HG03439 (cell line): ENCODE measurements around the gene ASCL1.

ENCODE experiments used
- ATAC-seq: cut with Tn5 transposase; IDR thresholded peaks from one replicate; pipeline ENCODE4 v1.9.1; 2021; ENCODE audit warnings: mild to moderate bottlenecking, moderate library complexity; ENCODE audit not compliant: unreplicated experiment

The ASCL1 gene

GRCh38 chr12:102950950-102951619 is 6.4 kb upstream of the ASCL1 start:
- no peak for ATAC-seq

- ATAC-seq, result no peak
Observed at GRCh38 chr12:102951841-102952240, 5.6 kb upstream of the ASCL1 start.

DNA sequence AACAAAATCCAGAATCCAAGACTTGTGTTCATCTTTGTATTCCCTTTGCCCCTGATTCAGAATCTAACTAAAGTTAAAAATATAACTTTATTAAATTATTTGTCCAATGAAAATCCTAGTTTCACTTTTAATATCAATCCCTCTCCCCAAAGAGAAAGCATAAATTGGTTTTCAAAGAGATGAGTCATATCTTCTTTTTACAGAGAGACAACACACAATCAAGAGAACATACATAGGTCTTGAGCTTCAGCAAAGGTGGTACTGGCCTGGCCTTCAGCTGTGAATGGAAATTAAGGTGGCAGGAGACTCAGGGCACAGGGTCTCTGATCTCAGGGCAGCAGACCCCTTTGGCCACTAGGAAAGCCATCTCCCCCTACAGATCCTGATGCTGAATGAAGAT is 4.3 kb upstream of the ASCL1 start:
- no peak for ATAC-seq

DNA sequence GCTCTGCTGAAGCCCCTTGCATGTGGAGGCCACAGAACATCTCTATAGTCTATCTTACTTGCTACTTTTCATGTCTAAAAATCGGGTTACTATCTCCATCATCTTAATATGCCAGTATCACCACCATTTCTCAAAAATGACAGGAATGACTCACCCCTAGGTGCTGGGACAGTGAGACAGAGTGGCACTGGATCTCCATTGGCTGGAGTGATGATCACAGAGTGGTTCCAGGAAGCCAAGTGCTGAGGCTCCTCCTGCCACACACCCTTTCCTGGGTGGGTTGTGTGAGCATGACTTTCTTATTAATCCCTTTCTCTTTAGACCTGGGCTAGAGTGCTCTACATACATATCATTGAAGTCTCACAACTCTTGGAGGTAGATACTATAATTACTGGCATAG is 3.3 kb upstream of the ASCL1 start:
- ATAC-seq, result no peak

DNA sequence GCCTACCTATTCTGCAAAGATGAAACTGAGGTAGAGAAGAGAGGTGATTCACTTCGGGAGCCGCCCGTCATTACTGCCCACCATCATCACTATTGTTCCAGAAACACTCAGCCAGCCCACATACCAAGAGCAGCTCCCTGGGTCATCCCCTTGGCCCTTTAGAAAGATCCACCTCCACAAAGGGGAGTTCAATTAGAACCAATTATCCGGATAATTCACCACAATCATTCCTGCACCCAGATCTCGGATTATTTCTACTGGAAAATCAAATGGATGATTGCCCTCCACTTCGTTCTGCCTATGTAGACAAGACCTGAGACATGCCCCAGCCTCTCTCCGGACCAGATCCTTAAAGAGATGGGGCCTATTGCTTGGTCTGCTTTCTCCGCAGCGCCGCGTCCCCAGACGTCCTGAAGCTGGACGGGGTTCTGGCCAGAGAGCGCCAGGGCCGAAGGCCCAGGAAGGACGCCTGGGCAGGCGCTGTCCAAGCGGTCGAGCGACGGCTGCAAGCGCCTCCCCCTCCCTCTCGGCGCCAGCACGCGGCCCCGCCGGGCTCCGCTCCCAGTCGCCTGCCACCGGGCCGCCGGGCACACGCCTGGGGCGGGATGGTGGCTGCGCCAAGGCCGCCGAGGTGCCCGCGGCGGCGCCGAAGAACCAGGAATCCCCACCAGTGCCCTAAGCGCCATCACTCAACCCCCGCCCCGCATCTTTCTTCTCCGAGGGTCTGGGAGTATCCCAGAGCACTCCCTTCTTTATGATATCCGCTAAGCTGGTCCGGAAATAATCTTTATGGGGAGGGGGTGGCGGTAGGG is 1.3 kb upstream of the ASCL1 start:
- ATAC-seq, result no peak

GRCh38 chr12:102956738-102957327 is 641 bp upstream of the ASCL1 start:
- ATAC-seq, result no peak

DNA sequence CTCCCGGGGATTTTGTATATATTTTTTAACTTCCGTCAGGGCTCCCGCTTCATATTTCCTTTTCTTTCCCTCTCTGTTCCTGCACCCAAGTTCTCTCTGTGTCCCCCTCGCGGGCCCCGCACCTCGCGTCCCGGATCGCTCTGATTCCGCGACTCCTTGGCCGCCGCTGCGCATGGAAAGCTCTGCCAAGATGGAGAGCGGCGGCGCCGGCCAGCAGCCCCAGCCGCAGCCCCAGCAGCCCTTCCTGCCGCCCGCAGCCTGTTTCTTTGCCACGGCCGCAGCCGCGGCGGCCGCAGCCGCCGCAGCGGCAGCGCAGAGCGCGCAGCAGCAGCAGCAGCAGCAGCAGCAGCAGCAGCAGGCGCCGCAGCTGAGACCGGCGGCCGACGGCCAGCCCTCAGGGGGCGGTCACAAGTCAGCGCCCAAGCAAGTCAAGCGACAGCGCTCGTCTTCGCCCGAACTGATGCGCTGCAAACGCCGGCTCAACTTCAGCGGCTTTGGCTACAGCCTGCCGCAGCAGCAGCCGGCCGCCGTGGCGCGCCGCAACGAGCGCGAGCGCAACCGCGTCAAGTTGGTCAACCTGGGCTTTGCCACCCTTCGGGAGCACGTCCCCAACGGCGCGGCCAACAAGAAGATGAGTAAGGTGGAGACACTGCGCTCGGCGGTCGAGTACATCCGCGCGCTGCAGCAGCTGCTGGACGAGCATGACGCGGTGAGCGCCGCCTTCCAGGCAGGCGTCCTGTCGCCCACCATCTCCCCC is 777 bp downstream of the ASCL1 start:
- peak; percentile 71 for ATAC-seq

DNA sequence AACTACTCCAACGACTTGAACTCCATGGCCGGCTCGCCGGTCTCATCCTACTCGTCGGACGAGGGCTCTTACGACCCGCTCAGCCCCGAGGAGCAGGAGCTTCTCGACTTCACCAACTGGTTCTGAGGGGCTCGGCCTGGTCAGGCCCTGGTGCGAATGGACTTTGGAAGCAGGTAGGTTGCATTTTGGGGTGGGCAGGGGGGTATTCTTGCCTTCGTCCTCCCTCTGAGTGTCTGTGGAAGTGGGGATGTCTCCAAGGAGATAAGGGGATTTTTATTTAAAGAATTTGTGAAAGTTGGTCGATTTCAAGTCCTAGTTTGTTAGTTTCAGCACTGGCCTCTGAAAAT is 1.3 kb downstream of the ASCL1 start:
- ATAC-seq, result no peak

DNA sequence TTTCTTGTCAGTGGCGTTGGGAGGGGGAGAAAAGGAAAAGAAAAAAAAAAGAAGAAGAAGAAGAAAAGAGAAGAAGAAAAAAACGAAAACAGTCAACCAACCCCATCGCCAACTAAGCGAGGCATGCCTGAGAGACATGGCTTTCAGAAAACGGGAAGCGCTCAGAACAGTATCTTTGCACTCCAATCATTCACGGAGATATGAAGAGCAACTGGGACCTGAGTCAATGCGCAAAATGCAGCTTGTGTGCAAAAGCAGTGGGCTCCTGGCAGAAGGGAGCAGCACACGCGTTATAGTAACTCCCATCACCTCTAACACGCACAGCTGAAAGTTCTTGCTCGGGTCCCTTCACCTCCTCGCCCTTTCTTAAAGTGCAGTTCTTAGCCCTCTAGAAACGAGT is 1.9 kb downstream of the ASCL1 start:
- no peak for ATAC-seq

GRCh38 chr12:102960766-102961465 is 3.4 kb downstream of the ASCL1 start:
- ATAC-seq, result no peak

GRCh38 chr12:102961466-102961855 is 4.0 kb downstream of the ASCL1 start:
- no peak for ATAC-seq

- no peak for ATAC-seq
Observed at GRCh38 chr12:102962532-102962931, 5.1 kb downstream of the ASCL1 start.

DNA sequence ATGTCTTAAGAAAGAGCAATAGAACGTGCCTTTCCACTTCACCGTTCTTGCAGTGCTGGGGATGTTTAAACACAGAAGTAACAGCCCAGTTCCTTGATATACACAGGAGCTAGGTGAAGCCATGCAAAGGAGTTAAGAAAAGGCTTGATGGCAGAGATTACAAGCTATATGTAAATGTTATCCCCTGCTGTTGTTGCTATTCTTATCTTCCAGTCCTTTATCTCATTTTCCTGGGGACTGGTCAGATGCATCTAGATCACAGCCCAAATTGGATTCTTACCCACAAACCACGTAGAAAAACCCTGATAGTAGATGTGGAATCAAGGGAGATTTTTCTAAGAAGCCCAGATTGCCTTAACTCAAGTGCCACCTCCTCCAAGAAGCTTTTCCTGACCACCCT is 5.5 kb downstream of the ASCL1 start:
- no peak for ATAC-seq

GRCh38 chr12:102963796-102964195 is 6.3 kb downstream of the ASCL1 start:
- ATAC-seq, result no peak

GRCh38 chr12:102964872-102965271 is 7.4 kb downstream of the ASCL1 start:
- ATAC-seq, result peak; percentile 59

GRCh38 chr12:102965281-102966155 is 8.0 kb downstream of the ASCL1 start:
- ATAC-seq, result peak; percentile 36

DNA sequence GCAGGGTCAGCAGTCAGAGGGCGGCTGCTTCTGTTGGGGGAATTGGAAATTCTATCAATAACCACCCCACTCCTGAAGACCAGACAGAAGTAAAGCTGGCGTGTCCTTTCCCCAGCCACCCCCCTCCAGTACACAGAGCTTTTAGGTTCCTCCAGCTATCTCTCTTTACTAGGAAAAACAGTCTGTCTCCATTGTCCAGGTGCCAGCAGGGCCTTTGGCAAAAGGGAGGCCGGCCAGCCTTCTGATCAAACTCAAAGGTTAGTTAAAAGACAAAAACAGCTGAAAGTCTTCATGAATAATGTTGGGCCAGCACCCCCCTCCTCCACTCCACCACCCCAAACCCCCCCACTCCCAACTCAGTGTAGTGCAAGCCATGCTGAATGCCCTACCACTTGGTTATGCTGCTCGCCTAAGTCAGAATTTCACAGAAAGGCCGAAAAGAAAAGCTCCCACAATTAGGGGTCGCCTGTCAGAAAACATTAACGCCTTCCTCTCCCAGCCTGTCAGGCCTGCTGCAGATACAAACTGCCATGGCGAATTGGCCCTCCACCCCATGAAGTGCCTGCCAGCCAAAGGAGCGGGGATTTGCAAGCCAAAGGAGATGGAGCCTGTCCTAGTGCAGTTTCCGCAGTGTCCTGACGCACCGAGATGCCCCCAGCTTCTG is 8.9 kb downstream of the ASCL1 start:
- ATAC-seq, result no peak

DNA sequence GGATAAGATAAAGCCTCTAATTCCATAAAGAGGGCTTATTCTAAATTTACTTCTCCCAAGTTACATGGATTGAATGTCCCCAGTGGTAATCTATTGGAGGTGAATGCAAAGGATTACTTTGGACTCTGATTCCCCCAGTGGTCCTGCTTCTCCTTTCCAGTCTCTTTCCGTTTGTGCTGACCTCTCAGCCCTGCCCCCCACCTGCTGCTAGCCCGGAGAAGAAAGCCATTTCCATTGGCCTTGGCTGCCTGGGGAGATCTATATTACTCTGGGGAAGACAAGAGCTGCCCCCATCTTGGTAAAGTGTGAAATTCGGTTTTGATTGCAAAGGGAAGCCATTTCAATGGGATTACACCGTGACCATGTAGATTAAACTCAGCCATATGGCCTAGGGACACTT is 13.3 kb downstream of the ASCL1 start:
- ATAC-seq, result no peak

- no peak for ATAC-seq
Observed at GRCh38 chr12:102971227-102971626, 13.8 kb downstream of the ASCL1 start.
